H1 (cell line): ENCODE results near the gene ARMC5. TPM values are rescaled to one million over a fixed set of nuclear protein-coding genes. Genes with fewer than 3 reads are reported as not detected.

Experiments
- CTCF ChIA-PET: fragments of 300-600 bp; sonication (Branson Sonifier 250); formaldehyde crosslinking; loops from one replicate; lab custom pipeline; 2021; ENCODE audit not compliant: partially characterized antibody; lab: Charles Lee
- POLR2A ChIA-PET: fragments of 300-600 bp; sonication (Branson Sonifier 250); formaldehyde crosslinking; loops from one replicate; lab custom pipeline; 2021; ENCODE audit warnings: inconsistent platforms; ENCODE audit not compliant: partially characterized antibody; lab: Charles Lee
- DNase-seq, 2 experiments: peaks; one replicate each; pipeline versions ENCODE4 v3.0.0 to v3.0.0-alpha.2; 2010 to 2022; ENCODE audit warnings: low spot score in 2 of 2, low read depth in 1 of 2, mixed read lengths in 1 of 2
- FAIRE-seq: peaks from 2 replicates; lab custom pipeline; 2011; peaks lifted over from hg19 to GRCh38; lab: Jason Lieb, UNC
- H2AFZ ChIP-seq: 2 replicates; pipeline ENCODE4 v1.8.1; 2012; ENCODE audit warnings: low read length, inconsistent platforms
- H2AK5ac ChIP-seq: 2 replicates; pipeline ENCODE4 v1.6.1; 2013; ENCODE audit warnings: low read depth, low read length
- H2BK120ac ChIP-seq: replicated peaks from 2 replicates; pipeline ENCODE3; 2013; ENCODE audit warnings: low read depth, low read length, inconsistent platforms
- H2BK12ac ChIP-seq: 2 replicates; pipeline ENCODE4 v1.6.1; 2013; ENCODE audit warnings: low read depth, low read length
- H2BK15ac ChIP-seq: 2 replicates; pipeline ENCODE4 v1.6.1; 2013; ENCODE audit warnings: low read length
- H2BK20ac ChIP-seq: 2 replicates; pipeline ENCODE4 v1.6.1; 2013; ENCODE audit warnings: low read length
- H2BK5ac ChIP-seq: 2 replicates; pipeline ENCODE4 v1.6.1; 2013; ENCODE audit warnings: low read depth, low read length
- H3K14ac ChIP-seq: 2 replicates; pipeline ENCODE4 v1.6.1; 2013; ENCODE audit warnings: inconsistent platforms; ENCODE audit not compliant: insufficient read length
- H3K18ac ChIP-seq: 2 replicates; pipeline ENCODE4 v1.6.1; 2013; ENCODE audit warnings: low read length; ENCODE audit errors: extremely low read depth
- H3K23ac ChIP-seq: 2 replicates; pipeline ENCODE4 v1.6.1; 2013; ENCODE audit warnings: inconsistent platforms; ENCODE audit not compliant: insufficient read length
- H3K23me2 ChIP-seq: 2 replicates; pipeline ENCODE4 v1.6.1; 2013; ENCODE audit warnings: low read depth, low read length
- H3K27ac ChIP-seq: 2 replicates; pipeline ENCODE4 v1.6.1; 2011; ENCODE audit warnings: low read depth, low read length, inconsistent platforms
- H3K27me3 ChIP-seq, 4 experiments: replicated peaks in 1 of 4; 1 replicate in 1 of 4; 2 replicates in 3 of 4; pipeline versions ENCODE4 v1.6.1 to v1.8.1; 2011 to 2013; ENCODE audit warnings: low read length in 3 of 4, mild to moderate bottlenecking in 3 of 4, inconsistent platforms in 2 of 4, mixed read lengths in 2 of 4, moderate library complexity in 1 of 4; ENCODE audit not compliant: control insufficient read depth in 3 of 4, insufficient read depth in 3 of 4; ENCODE audit errors: extremely low read depth in 1 of 4
- H3K36me3 ChIP-seq, 4 experiments: 2 replicates each; pipeline versions ENCODE4 v1.6.1 to v1.8.1; 2011 to 2013; ENCODE audit warnings: mild to moderate bottlenecking in 4 of 4, low read length in 3 of 4, moderate library complexity in 2 of 4, control low read depth in 1 of 4, inconsistent platforms in 1 of 4; ENCODE audit not compliant: insufficient read depth in 4 of 4, control insufficient read depth in 2 of 4
- H3K4ac ChIP-seq: replicated peaks from 2 replicates; pipeline ENCODE3; 2013; ENCODE audit warnings: low read length, low read depth, mixed read lengths, inconsistent platforms; ENCODE audit not compliant: insufficient read length
- H3K4me1 ChIP-seq, 4 experiments: replicated peaks in 1 of 4; 1 replicate in 1 of 4; 2 replicates in 3 of 4; pipeline versions ENCODE4 v1.6.1 to v1.8.1; 2011 to 2013; ENCODE audit warnings: low read length in 3 of 4, inconsistent platforms in 2 of 4, mixed read lengths in 1 of 4; ENCODE audit not compliant: insufficient read depth in 4 of 4, control insufficient read depth in 3 of 4
- H3K4me2 ChIP-seq, 2 experiments: 2 replicates each; pipeline versions ENCODE4 v1.6.1 to v1.8.1; 2011 to 2013; ENCODE audit warnings: low read depth in 2 of 2, low read length in 2 of 2, control low read depth in 1 of 2, inconsistent platforms in 1 of 2, mild to moderate bottlenecking in 1 of 2; ENCODE audit not compliant: insufficient read depth in 1 of 2
- H3K4me3 ChIP-seq, 4 experiments: fragments of 200-600, 300-600 bp in 1 of 4; sonication (generic), shearing (Covaris generic), sonication (Bioruptor Twin) in 1 of 4; 2 replicates each; pipeline versions ENCODE4 v1.5.1 to v1.8.1; 2011 to 2016; ENCODE audit warnings: low read length in 4 of 4, low read depth in 3 of 4, control low read depth in 2 of 4, inconsistent platforms in 2 of 4, mild to moderate bottlenecking in 2 of 4, mixed read lengths in 1 of 4, moderate library complexity in 1 of 4; ENCODE audit not compliant: insufficient read depth in 2 of 4; ENCODE audit errors: extremely low read depth in 1 of 4
- H3K56ac ChIP-seq: replicated peaks from 2 replicates; pipeline ENCODE3; 2013; ENCODE audit warnings: low read depth, mild to moderate bottlenecking, mixed read lengths, low read length, inconsistent platforms; ENCODE audit not compliant: insufficient read length
- H3K79me1 ChIP-seq: 2 replicates; pipeline ENCODE4 v1.6.1; 2013; ENCODE audit warnings: low read depth, low read length, control low read depth
- H3K79me2 ChIP-seq, 2 experiments: 2 replicates each; pipeline versions ENCODE4 v1.6.1 to v1.8.1; 2012 to 2013; ENCODE audit warnings: low read length in 2 of 2, mild to moderate bottlenecking in 2 of 2, inconsistent platforms in 1 of 2; ENCODE audit not compliant: insufficient read depth in 2 of 2, control insufficient read depth in 1 of 2
- H3K9ac ChIP-seq, 4 experiments: replicated peaks in 1 of 4; 1 replicate in 1 of 4; 2 replicates in 3 of 4; pipeline versions ENCODE4 v1.6.1 to v1.8.1; 2011 to 2013; ENCODE audit warnings: low read depth in 3 of 4, low read length in 3 of 4, control low read depth in 2 of 4, mild to moderate bottlenecking in 2 of 4, moderate library complexity in 2 of 4, inconsistent platforms in 1 of 4; ENCODE audit errors: extremely low read depth in 1 of 4
- H3K9me3 ChIP-seq, 2 experiments: 2 replicates each; pipeline versions ENCODE4 v1.6.1 to v1.8.1; 2012 to 2013; ENCODE audit warnings: mild to moderate bottlenecking in 2 of 2, moderate library complexity in 2 of 2, control low read depth in 1 of 2, inconsistent platforms in 1 of 2, low read depth in 1 of 2, low read length in 1 of 2, mixed read lengths in 1 of 2; ENCODE audit not compliant: insufficient read depth in 2 of 2
- H4K20me1 ChIP-seq, 2 experiments: replicated peaks in 1 of 2; 2 replicates each; pipeline versions ENCODE3 to v1.8.1; 2011 to 2013; ENCODE audit warnings: inconsistent platforms in 2 of 2, low read length in 2 of 2, mild to moderate bottlenecking in 1 of 2; ENCODE audit not compliant: insufficient read depth in 2 of 2, control insufficient read depth in 1 of 2
- H4K5ac ChIP-seq: 2 replicates; pipeline ENCODE4 v1.6.1; 2013; ENCODE audit warnings: low read length, low read depth, mixed read lengths, inconsistent platforms; ENCODE audit not compliant: insufficient read length
- H4K8ac ChIP-seq: 2 replicates; pipeline ENCODE4 v1.8.0; 2013; ENCODE audit warnings: mild to moderate bottlenecking, moderate library complexity, low read length, inconsistent platforms; ENCODE audit not compliant: insufficient read depth; ENCODE audit errors: extremely low read depth
- H4K91ac ChIP-seq: replicated peaks from 2 replicates; pipeline ENCODE3; 2013; ENCODE audit warnings: low read length, mixed read lengths, inconsistent platforms; ENCODE audit not compliant: insufficient read length
- EZH2 ChIP-seq: fragments of 200-600 bp; sonication (generic); IDR thresholded peaks from 2 replicates; pipeline ENCODE4 v1.7.1; 2012; ENCODE audit warnings: low read depth, mild to moderate bottlenecking, moderate library complexity, low read length, inconsistent platforms; ENCODE audit not compliant: severe bottlenecking
- JUN ChIP-seq: IDR thresholded peaks from 2 replicates; pipeline ENCODE4 v1.6.1; 2011; ENCODE audit warnings: low read depth, mild to moderate bottlenecking, improper control_type of control experiment, low read length
- KDM1A ChIP-seq: fragments of 200-600, 300-600 bp; sonication (generic); IDR thresholded peaks from 2 replicates; pipeline ENCODE4 v1.7.1; 2016; ENCODE audit warnings: mild to moderate bottlenecking, low read length, borderline replicate concordance
- KDM5A ChIP-seq: fragments of 200-600 bp; IDR thresholded peaks from 2 replicates; pipeline ENCODE4 v1.7.1; 2012; ENCODE audit warnings: mild to moderate bottlenecking, low read length, inconsistent platforms, mixed read lengths
- NRF1 ChIP-seq: IDR thresholded peaks from 2 replicates; pipeline ENCODE4 v1.6.1; 2011; ENCODE audit warnings: mild to moderate bottlenecking, low read depth, low read length, improper control_type of control experiment
- RBBP5 ChIP-seq: IDR thresholded peaks from 2 replicates; pipeline ENCODE4 v1.7.1; 2012; ENCODE audit warnings: low read depth, mild to moderate bottlenecking, inconsistent platforms, low read length, moderate library complexity, borderline replicate concordance
- RFX5 ChIP-seq: IDR thresholded peaks from 2 replicates; pipeline ENCODE4 v1.6.1; 2011; ENCODE audit warnings: low read depth, low read length, improper control_type of control experiment, borderline replicate concordance
- SP1 ChIP-seq: IDR thresholded peaks from 2 replicates; pipeline ENCODE4 v1.6.1; 2011; ENCODE audit warnings: low read depth, low read length
- ZNF274 ChIP-seq: IDR thresholded peaks from 2 replicates; pipeline ENCODE4 v1.7.0; 2012; ENCODE audit warnings: low read length, borderline replicate concordance; ENCODE audit errors: extremely low read depth
- WGBS, 2 experiments: shearing (Covaris generic) in 1 of 2; methylation state at CpG; one replicate each; pipeline versions ENCODE4 v1.1.6 to v1.1.7; 2013 to 2015; ENCODE audit warnings: low lambda C conversion rate in 2 of 2, mixed read lengths in 2 of 2, inconsistent platforms in 1 of 2, low coverage in 1 of 2, missing lambda C conversion rate in 1 of 2; ENCODE audit not compliant: insufficient replicate concordance in 2 of 2, insufficient coverage in 1 of 2, insufficient read length in 1 of 2; ENCODE audit errors: extremely low coverage in 1 of 2, missing lambda C conversion rate in 1 of 2; 5-methylcytosine and 5-hydroxymethylcytosine counted together
- polyA plus RNA-seq, 7 experiments: library from polyadenylated mRNA; depleted of rRNA in 3 of 7; stranded (reverse) in 5 of 7; unstranded in 2 of 7; fragments of >200 nt in 5 of 7; fragments of 200-250 nt in 2 of 7; gene quantifications; 1 replicate in 5 of 7; 2 replicates in 1 of 7; 4 replicates in 1 of 7; pipeline versions ENCODE4 v1.2.1 to v1.2.3, GENCODE V29; 2011 to 2013; ENCODE audit warnings: missing spikeins in 2 of 7, mixed read lengths in 2 of 7
- total RNA-seq: library from RNA; stranded (reverse); fragmentation: NEBNext Ultra II Directional; extraction: Animal tissue kit (Norgen Biotek cat#: 25700); gene quantifications from 2 replicates; pipeline ENCODE4 v1.2.1, GENCODE V29; 2021
- TF ChIP-seq, protein P1 (sequence below): IDR thresholded peaks from 2 replicates; pipeline ENCODE4 v1.6.1; 2012; ENCODE audit warnings: inconsistent platforms

The ARMC5 gene
- total and polyA plus RNA-seq, 2 of the 8 experiments (the other 6 are each of a cell fraction or from before 2014, with no cell fraction given) = 7.8 to 8.7 TPM

GRCh38 chr16:31475946-31476302 is 16.6 kb downstream of the ARMC5 start:
- Histone ChIP-seq H3K14ac (no peak overlapping the region), H3K18ac (no peak overlapping the region; the same call in 1 of the 2 replicates), H3K4me2 (peak overlapping the region; percentile 62 to 94), H3K4me3 (peak overlapping the region; percentile 54 to 79 (median 60); a peak in 5 of 8 replicates), H4K5ac (no peak overlapping the region), H2AFZ (0 out of 2 replicates have a peak overlapping the region, but pooled peaks have one; percentile 43), H3K56ac (no peak overlapping the region), H4K91ac (no peak overlapping the region), H3K4me1 (peaks cover 0 to 12% (median 3%) of the 10 kb centered on the region in 4 experiments; a peak in 5 of 7 replicates), H4K8ac (peak overlapping the region; percentile 71), H4K20me1 (peaks cover 0 to 3% of the 10 kb centered on the region in 2 experiments), H3K36me3 (no peaks in the 10 kb centered on the region), H3K79me1 (no peaks in the 10 kb centered on the region), H3K79me2 (no peaks in the 10 kb centered on the region), H2BK15ac (no peak overlapping the region), H3K9ac (no peak overlapping the region), H2BK5ac (no peak overlapping the region), H3K27me3 (peaks cover 2 to 49% (median 38%) of the 10 kb centered on the region in 4 experiments), H3K9me3 (no peaks in the 10 kb centered on the region), H2BK20ac (no peak overlapping the region), H3K23me2 (peaks cover 19% of the 10 kb centered on the region; the same call in 1 of the 2 replicates), H2AK5ac (no peak overlapping the region), H2BK120ac (no peak overlapping the region), H3K4ac (no peak overlapping the region), H2BK12ac (peak overlapping the region; percentile 39; the same call in 1 of the 2 replicates), H3K27ac (no peak overlapping the region), H3K23ac (no peak overlapping the region)
- POLR2A ChIA-PET = interaction anchor here (0.7 to 6.0 kb wide), 4 partner anchors 12 to 238 kb away, joined by 3 to 40 read pairs (median 17); partner anchors contain the start of genes ARMC5 and ZNF843
- DNase-seq (peak in 1 of 2 experiments; percentile 56), FAIRE-seq (no peak)
- CTCF ChIA-PET = interaction anchor here (0.6 to 5.1 kb wide), 6 partner anchors 15 to 221 kb away, joined by 3 to 35 read pairs (median 3); partner anchors contain the start of gene ARMC5
- WGBS, 2 experiments = 20% methylated on average over 14 of the region's 26 CpGs; no CpG with 5 or more reads in 1 of the 2 experiments
- TF ChIP-seq SP1 (no peak), RFX5 (no peak), KDM1A (no peak), JUN (no peak), NRF1 (no peak), EZH2 (peak; percentile 28), KDM5A (no peak), ZNF274 (no peak), RBBP5 (no peak; the same call in 1 of the 2 replicates)
- TF ChIP-seq, protein P1, sequence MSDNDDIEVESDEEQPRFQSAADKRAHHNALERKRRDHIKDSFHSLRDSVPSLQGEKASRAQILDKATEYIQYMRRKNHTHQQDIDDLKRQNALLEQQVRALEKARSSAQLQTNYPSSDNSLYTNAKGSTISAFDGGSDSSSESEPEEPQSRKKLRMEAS = peak; percentile 73
